ENCODE data around the gene ARSB.

DNA sequence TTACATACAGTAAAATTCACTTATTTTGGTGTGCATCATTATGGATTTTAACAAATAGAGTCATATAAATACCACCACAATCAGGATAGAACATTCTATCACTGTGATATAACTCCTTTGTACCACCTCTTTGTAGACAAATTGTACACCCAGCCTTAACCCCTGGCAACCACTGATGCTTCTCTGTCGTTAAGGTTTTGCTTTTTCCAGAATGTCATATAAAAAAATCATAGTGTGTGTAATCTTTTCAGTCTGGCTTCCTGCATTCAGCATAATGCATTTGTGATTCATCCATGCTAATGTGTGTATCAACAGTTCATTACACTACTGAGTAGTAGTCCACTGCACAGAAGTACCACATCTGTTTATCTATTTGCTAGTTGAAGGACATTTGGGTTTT lies 81.2 kb downstream of the ARSB start:
- TF ChIP-seq, protein P1, sequence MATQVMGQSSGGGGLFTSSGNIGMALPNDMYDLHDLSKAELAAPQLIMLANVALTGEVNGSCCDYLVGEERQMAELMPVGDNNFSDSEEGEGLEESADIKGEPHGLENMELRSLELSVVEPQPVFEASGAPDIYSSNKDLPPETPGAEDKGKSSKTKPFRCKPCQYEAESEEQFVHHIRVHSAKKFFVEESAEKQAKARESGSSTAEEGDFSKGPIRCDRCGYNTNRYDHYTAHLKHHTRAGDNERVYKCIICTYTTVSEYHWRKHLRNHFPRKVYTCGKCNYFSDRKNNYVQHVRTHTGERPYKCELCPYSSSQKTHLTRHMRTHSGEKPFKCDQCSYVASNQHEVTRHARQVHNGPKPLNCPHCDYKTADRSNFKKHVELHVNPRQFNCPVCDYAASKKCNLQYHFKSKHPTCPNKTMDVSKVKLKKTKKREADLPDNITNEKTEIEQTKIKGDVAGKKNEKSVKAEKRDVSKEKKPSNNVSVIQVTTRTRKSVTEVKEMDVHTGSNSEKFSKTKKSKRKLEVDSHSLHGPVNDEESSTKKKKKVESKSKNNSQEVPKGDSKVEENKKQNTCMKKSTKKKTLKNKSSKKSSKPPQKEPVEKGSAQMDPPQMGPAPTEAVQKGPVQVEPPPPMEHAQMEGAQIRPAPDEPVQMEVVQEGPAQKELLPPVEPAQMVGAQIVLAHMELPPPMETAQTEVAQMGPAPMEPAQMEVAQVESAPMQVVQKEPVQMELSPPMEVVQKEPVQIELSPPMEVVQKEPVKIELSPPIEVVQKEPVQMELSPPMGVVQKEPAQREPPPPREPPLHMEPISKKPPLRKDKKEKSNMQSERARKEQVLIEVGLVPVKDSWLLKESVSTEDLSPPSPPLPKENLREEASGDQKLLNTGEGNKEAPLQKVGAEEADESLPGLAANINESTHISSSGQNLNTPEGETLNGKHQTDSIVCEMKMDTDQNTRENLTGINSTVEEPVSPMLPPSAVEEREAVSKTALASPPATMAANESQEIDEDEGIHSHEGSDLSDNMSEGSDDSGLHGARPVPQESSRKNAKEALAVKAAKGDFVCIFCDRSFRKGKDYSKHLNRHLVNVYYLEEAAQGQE (IDR thresholded peaks at IDR 0.05; ENCODE audit: insufficient read depth in 1 of 2, low read depth in 2 of 2, low read length in 2 of 2) = no peak
- TF ChIP-seq FOXP2 (optimal IDR thresholded peaks at IDR 0.05; ENCODE audit: borderline replicate concordance, extremely low read depth, extremely low read length, insufficient read depth) = no peak
- no peak for TF ChIP-seq POLR2AphosphoS5 (IDR thresholded peaks at IDR 0.05; ENCODE audit: low read depth, low read length)

Data from PFSK-1 (cell line).